ENCODE measurements around the gene PIK3R1.
"Not testable (repeated sequence)": the region's sequence is repeated elsewhere in the genome, so short reads cannot be mapped to it uniquely, and the experiment has no call there.

Gene PIK3R1

DNA sequence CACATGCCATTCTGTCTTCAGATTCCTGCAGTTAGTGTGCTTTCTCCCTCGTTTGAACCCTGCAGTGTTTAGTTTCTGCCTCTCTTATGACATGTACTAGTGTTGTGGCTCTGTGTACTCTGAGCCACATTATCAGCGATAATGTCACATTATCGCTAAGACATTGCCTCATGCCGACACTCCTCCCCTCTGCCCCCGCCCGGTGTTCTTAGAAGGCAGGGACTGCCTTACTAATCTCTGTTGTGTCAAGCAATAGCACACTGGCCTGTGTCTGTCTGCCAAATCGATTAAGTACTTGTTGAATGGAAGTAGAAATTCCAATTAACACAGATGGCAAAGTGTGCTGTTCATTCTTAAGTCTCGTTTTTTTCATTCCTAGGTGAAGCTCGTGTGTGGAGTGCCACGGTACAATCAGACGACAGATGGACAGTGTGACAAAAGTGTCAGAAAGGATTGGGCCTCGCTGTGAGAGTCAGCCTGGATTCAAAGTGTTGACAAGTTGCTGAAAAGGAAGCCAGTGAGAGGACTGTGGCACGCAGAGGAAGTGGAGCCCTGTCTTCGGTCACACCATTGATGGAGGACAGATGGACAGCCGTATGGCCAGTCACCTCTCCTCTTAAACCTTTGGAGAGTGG lies 10.5 kb downstream of the PIK3R1 start:
- no peak for DNase-seq (ENCODE audit: low read depth in 1 of 2, low spot score in 1 of 2)

- DNase-seq (ENCODE audit: low read depth in 1 of 2, low spot score in 1 of 2) = no peak
These were observed 11.1 kb downstream of the PIK3R1 start for GRCh38 chr5:68226546-68227073.

DNA sequence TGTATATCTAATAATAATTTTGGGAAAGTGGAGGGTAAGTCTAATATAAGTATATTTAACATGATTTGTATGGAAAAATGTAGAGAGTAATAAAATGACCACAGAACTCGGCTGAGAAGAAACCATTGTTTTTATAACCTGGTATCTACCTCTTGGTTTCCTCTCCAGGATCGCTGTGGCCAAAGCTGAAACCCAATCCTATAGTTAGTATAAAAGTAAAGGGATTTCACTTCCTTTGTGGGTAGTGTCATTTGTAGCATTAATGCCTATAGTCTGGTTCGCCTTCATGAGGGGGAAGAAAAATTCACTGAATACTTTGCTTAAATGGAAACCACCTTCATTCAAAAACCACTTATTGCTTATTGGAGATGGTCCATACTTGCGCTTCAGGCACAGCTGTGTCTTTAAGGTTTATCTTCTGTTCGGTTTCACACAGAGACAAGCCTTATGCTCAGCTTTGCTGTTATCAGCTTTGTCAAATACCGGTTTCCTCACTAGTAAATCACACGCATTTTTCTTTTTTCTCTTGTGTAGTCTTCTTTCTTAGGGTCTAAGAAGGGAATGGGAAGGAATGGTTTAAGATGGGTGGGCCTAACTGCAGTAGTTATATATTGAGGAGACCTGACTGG lies 12.1 kb downstream of the PIK3R1 start:
- no peak for DNase-seq (ENCODE audit: low read depth in 1 of 2, low spot score in 1 of 2)

DNA sequence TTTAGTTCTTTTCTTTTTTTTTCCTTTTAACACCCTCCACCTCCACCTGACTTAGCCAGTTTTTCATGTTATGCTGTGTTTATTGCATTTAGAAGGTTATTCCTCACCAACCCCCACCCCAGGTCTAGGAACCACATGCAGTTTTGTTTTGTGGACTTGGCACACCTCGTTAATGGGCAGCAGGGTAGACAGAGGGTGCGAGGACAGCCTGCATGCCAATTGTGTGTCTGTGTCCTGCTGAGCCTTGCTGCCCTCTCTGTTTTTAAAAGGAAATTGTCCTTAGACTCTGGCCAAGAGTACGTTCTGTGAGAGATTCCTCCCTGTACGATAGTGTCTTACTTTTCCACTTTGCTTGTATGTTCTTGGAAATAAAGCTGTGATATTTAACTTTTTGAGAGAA lies 13.9 kb downstream of the PIK3R1 start:
- DNase-seq (ENCODE audit: low read depth in 1 of 2, low spot score in 1 of 2) = no peak

- no peak for DNase-seq (ENCODE audit: low read depth in 1 of 2, low spot score in 1 of 2)
These were observed 14.7 kb downstream of the PIK3R1 start for GRCh38 chr5:68230285-68230684.

DNA sequence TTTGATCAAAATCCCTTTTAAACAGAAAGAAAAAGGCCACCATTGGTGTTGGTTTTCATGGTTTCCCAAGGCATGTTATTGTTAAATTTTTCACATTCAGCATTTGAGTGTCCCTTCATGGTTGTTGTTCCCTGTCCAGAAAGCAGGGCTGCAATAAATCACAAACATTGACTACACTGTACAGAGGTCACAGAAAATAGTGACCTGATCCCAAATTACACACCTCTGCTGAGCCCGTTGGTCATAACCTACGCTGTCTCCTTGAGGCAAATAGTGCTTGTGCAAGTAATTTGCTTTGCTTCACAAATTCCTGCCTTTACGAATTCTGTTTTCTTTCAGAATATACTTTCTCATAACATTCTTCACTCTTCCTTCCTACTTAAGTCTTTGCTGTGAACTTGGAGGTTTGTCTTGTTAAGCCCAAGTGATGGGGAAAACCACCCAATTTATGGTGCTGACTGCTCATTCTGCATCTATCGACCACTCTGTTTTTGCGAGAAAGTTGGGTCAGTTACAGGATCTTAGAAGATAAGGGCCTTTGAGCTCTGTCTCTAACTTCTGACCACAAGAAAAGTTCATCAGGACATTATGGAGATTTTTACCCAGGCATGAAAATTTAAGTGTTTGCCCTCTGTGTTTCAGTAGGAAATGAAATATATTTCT lies 16.0 kb downstream of the PIK3R1 start:
- DNase-seq (ENCODE audit: low read depth in 1 of 2, low spot score in 1 of 2) = no peak

- DNase-seq (ENCODE audit: low read depth in 1 of 2, low spot score in 1 of 2) = no peak
These were observed 16.7 kb downstream of the PIK3R1 start for GRCh38 chr5:68232277-68232676.

- DNase-seq (ENCODE audit: low read depth in 1 of 2, low spot score in 1 of 2) = no peak
These were observed 17.5 kb downstream of the PIK3R1 start for GRCh38 chr5:68233075-68233474.

- DNase-seq (ENCODE audit: low read depth in 1 of 2, low spot score in 1 of 2) = not testable (repeated sequence)
These were observed 19.7 kb downstream of the PIK3R1 start for GRCh38 chr5:68235229-68235628.

GRCh38 chr5:68237715-68238114 lies 22.2 kb downstream of the PIK3R1 start:
- no peak for DNase-seq (ENCODE audit: low read depth in 1 of 2, low spot score in 1 of 2)

- peak; percentile 48 to 55 for DNase-seq (ENCODE audit: low read depth in 1 of 2, low spot score in 1 of 2)
These were observed 23.9 kb downstream of the PIK3R1 start for GRCh38 chr5:68239487-68239886.

GRCh38 chr5:68240202-68240601 lies 24.6 kb downstream of the PIK3R1 start:
- DNase-seq (ENCODE audit: low read depth in 1 of 2, low spot score in 1 of 2) = no peak

- DNase-seq (ENCODE audit: low read depth in 1 of 2, low spot score in 1 of 2) = no peak
These were observed 25.2 kb downstream of the PIK3R1 start for GRCh38 chr5:68240771-68241170.

DNA sequence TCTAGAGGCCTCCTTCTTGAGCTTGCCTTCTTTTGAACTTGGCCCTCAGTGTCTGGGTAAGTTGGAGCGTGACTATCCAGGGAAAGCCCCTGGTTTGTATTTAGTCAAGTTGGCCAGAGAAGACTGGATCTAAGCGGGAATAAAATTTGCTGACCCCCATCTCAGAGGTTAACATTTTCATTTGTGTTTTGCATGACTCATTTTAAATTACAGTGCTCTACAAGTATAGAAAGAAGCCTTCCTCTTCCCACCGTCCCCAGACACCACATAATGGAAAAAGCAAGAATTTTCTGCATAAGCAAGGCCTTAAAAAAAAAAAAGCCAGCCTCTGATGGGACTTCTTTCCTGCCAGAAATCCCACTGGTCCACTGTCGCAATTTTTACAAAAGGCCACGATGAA lies 27.2 kb downstream of the PIK3R1 start:
- DNase-seq (ENCODE audit: low read depth in 1 of 2, low spot score in 1 of 2) = no peak

DNA sequence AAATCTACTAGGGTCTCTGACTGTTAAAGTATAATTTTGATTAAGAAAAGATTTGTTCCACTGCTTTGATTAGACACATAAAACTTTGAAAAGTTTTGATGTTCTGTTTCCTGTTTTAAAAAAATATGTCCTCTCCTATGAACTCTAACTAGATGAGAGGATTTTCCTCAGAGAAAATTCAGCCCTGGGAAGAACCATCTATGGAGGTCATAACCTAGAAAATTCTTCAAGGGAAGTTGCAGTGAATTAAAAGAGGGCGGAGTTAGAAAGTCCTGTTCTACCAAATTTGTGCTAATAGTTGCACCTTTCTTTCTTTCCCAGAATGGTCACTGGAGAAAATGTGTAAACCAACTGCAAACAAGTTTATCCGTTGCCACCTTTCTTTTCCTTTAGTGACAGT lies 27.7 kb downstream of the PIK3R1 start:
- no peak for DNase-seq (ENCODE audit: low read depth in 1 of 2, low spot score in 1 of 2)

- no peak for DNase-seq (ENCODE audit: low read depth in 1 of 2, low spot score in 1 of 2)
These were observed 28.1 kb downstream of the PIK3R1 start for GRCh38 chr5:68243681-68244080.

DNA sequence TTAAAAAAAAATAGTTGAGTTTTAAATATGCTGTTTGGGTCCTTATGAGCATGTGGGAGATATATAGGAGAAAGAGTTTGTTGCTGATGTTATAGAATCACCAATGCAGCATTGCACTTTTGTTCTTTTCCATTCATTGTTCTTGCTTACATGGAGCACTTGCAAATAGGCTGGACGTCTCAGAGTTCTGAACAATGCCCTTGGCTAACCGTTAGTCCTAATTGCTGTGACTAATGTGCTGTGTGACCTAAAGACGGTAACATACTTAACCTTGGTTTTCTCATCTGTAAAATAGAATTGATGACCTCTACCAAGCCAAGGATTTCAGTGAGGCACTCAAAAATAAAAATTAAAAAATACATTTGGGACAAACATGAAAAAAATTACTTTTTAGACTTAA lies 29.8 kb downstream of the PIK3R1 start:
- no peak for DNase-seq (ENCODE audit: low read depth in 1 of 2, low spot score in 1 of 2)

- no peak for DNase-seq (ENCODE audit: low read depth in 1 of 2, low spot score in 1 of 2)
These were observed 31.2 kb downstream of the PIK3R1 start for GRCh38 chr5:68246802-68247201.

GRCh38 chr5:68247627-68248026 lies 32.1 kb downstream of the PIK3R1 start:
- no peak for DNase-seq (ENCODE audit: low read depth in 1 of 2, low spot score in 1 of 2)

DNA sequence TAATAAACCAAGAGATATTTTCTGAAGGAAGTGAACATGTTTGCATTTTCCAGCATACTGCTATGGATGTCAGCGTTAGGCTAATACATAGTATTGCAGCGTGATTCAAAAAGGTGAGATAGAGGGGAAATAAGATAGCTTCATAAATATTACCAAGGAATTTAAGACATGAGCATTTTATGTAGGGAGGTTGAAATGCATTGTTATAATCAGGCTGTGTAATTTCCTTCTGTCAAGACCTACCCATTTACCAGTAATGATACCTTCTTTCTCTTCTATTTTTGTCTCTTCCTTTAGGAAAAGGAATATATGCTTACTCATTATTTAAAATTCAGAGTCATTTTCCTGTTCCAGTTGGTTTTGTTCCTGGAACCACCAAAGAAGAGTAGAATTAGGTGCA lies 33.3 kb downstream of the PIK3R1 start:
- DNase-seq (ENCODE audit: low read depth in 1 of 2, low spot score in 1 of 2) = no peak

GRCh38 chr5:68249520-68249919 lies 34.0 kb downstream of the PIK3R1 start:
- no peak for DNase-seq (ENCODE audit: low read depth in 1 of 2, low spot score in 1 of 2)

DNA sequence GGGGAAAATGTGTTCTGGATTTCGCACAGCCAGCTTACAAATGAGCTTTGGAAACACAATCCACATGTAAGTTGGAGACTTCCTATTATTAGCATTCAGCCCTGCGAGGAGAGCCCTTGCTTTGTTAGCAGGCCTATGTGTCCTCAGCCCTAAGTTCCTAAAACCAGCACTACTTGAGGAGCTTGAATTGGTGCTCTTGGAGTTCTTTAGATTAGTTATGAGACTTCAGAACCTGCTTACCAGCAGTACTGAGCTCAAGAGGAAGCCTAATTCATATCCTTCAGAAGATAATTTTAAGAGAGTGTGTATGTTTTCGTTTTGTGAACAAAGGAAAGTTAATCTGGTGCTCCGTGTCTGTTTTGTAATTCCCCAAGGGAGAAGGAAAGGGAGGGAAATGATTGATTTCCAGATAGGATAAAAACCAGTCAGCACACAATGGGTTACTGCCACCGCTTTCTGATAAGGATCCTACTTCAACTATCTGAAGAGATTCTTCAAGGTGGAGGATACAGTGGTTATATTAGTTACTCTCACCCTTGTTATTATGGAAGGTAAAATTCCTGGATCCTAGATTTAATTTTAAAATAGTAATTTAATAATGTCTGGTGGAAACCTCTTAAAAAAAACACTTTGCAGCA lies 35.2 kb downstream of the PIK3R1 start:
- DNase-seq (ENCODE audit: low read depth in 1 of 2, low spot score in 1 of 2) = no peak
